Suppressor macrophage (primary cell): ENCODE results near the gene KDM4C.

Experiments
- DNase-seq, 4 experiments: peaks; one replicate each; pipeline ENCODE4 v3.0.0-alpha.2; 2020 to 2022

KDM4C gene

DNA sequence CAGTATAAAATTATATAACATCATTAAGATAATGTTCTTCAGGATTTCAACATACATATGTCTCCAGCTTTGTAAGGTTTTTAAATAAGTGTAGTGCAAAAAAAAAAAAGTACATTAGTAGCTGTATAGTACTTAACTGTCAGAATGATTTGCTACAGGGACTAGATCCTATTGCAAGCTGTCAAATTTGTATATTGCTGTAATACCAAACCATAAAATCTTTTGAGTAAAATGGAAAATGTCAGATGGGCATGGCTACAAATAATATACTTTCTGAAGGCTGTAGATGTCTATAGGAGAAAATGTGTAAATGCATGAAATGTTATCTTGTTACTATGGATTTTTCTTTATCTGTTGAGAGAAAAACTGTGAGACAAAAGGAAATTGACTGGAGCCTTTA is 298.5 kb downstream of the KDM4C start:
- no peak for DNase-seq

DNA sequence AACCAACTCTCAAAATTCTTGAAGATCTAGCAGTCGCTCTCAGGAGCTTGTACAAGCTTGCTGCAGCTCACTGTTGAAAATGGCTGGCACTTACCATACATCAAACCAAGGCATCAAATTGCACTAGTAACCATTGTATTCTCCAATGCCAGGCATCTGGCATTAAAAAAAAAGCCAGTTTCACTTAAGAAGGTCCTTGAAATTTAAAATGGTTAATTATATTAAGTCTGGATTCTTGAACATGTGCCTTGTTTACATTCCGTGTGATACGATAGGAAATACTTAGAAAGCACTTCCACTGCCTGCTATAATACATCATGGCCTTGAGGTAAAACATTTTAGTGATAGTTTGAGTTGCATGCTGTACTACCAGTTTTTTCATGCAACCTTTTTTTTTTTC is 300.7 kb downstream of the KDM4C start:
- DNase-seq, result no peak

DNA sequence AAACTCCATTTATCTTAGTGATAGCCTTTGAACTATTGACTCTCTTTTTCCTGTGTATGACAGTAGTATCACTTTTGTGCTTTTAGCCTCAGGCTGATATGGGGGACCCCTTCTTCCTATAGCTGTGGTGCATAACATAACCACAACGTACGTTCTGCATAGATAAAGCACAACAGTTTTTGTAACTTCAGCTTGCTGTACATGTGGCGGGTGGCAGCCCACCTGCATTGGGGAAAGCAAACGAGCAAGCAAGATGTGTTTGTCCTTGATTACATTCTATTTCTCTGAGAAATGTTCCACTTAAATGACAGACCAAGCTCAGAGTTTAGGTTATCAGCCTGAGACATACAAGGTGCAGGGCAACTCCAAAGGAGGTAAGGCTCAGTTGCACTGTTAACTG is 309.4 kb downstream of the KDM4C start:
- no peak for DNase-seq

DNA sequence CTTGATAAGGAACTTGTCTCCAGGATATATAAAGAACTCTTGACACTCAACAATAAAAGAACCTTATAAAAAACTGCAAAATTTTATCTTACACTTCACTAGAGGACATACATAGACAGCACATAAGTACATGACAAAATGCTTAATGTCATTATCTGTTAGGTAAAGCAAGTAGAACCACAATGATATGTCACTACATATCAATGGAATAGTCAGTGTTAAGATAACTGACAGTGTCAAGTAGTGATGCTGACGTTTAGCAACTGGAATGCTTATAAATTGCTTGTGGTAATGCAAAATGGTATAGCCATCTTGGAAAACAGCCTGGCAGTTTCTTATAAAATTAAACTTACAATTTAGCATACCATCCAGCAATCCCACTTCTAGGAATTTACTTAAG is 314.1 kb downstream of the KDM4C start:
- no peak for DNase-seq

DNA sequence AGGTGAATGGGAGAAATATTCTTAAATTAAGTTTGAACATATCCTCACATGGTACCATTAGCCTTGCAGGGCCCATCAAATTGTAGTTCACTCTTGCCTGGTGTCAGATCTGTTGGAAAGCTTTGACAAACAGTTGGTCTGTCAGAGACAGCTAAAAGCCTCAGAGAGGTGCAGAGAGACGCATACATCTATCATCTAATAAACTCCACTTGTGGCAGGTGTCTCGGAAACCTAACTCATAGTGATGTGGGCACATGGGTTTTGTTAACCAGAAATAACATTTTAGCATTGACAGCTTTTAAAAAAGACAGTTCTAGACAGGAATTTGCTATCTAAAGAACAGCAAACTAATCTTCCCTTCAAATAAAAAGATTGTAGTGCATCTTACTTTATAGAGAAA is 315.9 kb downstream of the KDM4C start:
- no peak for DNase-seq

DNA sequence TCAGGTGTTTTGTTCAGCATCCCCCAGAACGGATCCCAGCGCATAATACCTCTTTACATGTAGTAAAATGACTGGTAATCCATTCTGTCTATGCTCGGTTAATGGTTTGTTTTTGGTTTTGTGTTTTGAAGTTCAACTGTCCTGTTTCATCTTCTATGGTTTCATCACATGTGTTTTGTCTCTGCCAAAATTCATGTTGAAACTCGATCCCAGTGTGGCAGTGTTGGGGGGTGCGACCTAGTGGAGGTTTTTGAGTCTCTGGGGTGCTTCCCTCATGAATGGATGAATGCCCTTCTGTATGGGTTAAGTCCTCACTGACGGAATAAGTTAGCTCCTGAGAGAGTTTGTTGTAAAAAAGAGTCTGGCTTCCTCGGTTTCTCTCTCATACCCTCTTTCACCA is 317.4 kb downstream of the KDM4C start:
- no peak for DNase-seq

DNA sequence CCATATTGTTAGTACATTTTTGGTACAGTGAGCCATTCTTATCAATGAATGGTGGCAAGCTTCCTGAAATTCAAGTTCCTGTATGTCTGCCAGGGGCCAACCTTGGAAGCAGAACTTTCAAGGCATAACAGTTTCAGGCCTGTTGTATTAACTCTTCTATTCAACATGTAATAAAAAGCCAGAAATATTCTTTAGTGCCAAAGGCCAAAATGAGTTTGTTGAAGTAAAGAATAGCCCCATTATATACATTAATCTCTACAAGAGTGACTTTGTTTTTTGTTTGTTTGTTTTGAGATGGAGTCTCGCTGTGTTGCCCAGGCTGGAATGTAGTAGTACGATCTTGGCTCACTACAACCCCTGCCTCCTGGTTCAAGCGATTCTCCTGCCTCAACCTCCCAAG is 321.3 kb downstream of the KDM4C start:
- DNase-seq, result peak in 1 of 4 experiments; percentile 6

DNA sequence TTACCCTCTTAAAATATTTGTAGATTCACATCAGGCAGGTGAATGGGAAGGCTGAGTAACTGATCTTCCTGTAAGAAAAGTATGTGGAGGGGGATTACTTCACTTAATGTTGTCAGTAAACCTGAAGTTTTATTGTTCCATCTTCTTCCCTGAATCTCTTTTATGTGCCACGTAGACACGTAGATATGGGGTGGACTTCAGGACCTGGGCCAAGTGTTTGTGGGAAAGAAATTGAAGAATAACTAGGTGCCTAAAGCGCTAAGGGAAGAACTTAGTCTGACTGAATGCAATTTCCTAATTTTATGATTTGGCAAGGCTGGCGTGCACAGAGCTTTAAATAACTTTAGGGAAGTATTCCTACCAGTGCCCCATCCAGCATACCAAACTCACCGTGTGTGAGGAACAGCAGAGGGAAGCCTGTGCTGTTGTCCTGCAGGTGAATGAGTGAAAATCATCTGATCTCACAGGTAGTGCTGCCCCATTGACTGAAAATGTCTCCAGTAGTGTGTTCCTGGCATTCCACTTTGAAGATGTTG is 323.4 kb downstream of the KDM4C start:
- DNase-seq, result peak; percentile 68 to 78 (median 72)

DNA sequence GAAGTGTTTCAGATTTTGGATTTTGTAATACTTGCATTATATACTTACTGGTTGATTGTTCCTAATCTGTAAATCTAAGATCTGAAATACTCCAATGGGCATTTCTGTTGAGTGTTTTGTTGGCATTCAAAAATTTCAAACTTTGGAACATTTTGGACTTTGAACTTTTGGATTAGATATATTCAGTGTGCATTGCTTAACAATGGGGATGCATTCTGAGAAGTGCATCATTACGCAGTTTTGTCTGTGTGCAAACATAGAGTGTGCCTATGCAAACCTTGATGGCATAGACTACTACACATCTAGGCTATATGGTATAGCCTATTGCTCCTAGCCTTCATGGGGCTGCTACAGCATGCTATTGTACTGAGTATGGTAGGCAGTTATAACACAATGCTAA is 325.4 kb downstream of the KDM4C start:
- no peak for DNase-seq

DNA sequence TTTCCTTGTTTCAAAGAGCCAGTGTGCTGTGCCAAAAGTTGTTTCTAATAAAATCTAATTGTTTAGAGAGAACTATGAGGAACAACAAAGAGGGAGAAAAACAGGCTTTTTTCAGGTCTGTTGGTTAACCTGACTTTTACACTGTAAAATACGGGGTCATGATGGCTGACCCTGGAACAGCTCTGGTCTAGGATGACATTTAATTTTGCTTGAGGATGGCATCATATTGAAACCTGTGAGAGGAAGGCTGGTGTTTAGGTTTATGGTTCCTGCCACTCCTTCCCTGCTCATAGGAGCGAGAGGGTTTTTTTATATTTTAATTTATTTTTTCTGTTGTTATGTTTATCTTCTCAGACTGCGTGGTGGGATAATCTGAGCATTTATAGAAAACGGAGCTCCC is 327.6 kb downstream of the KDM4C start:
- DNase-seq, result no peak

DNA sequence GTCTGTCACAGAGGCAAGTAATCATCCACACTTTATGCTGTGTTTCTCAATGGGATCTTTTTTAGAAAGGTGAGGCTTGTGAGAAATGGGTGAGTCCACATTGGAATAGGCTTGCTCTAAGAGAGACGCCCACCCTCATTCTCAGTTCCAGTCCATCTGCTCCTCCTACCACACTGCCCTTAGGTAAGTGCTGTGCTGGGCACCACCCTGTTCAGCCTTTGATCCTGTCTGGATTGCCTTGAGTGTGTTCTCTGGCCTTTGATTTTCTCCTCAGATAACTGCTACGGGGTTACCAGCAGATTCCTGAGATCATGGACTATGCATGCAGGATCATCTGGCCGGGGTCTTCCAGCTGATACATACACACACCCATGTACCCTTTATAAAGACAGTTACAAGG is 328.6 kb downstream of the KDM4C start:
- DNase-seq, result no peak

DNA sequence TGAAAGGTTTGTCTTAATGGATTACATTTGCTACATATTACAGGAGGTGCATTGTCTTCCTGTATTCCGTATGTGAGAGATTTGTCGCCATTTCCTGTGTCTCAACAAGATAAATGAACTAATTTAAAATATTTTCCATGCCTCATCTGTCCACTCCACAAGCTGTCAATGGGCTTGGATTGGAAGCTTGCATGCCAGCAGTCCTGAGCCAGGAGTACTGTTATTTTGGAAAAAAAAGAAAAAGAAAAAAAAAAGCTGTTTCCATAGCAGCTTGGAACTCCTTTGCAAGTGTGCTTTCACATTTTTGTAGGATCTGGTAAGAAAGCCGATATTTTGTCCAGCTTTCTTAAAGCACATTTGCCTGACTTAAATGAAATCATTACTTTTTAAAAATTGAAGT is 330.8 kb downstream of the KDM4C start:
- no peak for DNase-seq

DNA sequence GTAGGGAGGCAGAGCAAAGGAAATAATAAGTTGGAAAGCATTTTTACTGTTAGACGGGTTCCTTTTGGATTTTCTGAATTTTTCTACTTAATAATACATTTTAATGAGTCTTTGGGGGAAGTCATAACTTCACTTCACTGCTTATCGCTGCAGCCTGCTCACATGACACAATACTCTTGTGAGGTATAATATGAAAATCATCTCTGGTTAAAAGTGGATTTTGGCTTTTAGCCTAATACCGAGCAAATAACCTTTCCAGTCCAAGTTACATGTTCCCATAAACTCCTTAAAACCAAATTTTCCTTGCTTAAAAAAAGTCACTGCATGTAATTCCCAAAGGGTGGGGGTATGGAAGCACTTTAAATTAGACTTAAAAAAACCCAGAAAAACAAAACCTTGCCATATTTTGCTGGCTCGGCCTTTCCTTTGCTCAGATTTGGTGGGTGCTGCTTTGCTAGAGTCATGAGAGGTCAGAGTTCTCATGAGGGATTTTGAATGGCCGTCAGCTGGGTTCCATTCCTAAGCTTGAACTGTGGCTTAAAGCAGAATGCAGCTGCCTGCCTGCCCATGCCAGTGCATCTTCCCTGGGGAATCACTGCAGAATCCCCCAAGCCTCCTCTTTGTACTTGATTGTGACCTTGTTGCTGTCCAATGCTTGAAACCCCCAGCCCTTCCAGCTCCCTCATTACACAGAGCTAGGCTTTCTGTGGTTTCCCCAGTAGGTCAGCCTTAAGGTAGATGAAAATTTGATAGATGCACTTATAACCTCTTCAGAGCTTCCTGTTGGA is 331.8 kb downstream of the KDM4C start:
- DNase-seq, result no peak

DNA sequence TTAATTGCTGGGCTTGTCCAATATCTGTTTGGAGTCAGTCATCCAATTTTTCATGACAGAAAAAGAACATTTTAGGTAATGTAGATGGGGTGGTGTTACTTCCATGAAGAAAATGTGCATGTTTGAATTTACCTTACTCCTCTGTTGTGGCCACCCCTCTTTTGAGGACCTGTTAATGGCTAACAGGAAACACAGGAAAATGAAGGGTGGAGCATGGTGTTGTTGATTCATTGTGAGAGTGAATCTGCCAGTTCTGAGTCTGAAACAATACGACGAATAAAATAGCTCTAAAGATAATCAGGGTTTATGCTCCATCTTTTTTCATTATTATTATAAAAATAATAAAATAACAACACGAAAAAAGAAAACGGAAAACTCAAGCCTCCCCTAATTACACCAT is 335.3 kb downstream of the KDM4C start:
- no peak for DNase-seq

DNA sequence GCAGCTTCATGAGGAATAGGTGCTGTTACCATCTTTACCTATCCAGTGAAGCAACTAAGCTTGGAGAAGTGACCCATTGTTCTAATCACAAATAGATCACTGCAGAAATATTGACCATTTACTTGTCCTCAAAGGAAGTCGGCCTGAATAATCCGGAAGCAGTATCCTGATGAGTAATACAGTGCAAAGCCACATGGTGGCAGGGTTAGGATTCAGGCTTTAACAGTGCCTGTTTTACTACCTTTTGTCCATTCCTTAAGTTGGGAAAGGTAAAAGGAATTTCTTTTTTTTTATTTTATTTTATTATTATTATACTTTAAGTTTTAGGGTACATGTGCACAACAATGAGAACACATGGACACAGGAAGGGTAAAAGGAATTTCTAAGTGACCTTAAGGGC is 336.3 kb downstream of the KDM4C start:
- DNase-seq, result no peak

DNA sequence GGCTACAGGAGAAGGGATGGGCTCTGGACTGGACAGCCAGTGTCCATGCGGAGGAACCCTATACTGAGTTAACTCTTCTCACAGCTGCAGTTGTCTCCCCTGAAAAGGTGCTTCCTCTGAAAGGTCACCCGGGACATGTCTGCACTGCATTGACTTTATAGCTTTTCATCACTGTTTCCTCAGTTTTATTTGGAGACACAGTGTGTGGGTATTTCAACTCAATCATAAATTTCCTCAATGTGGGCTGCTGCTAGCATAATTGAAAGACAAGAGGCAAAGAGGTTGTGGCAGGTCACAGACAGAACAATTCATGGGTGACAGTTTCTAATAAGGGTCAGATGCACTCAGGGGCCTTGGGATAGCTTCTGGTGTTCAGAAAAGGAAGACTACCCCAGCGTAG is 336.8 kb downstream of the KDM4C start:
- no peak for DNase-seq

DNA sequence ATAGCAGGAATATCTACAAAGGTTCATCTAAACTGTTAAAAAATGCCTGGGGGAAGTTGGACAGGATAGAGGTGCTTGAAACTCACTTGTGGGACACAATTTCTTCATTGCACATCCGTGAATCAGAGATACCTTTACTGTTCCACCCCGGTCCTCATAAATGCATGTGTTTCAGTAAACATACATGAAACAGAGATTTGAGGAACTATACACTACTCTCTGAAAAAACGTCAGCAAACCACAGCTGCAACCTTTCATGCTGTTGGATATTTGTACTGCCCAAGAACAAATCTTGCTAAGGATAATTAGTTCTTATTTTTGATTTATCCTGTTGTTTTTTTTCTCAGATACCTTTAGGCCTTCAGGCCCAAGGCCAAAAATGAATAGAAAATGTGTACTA is 337.3 kb downstream of the KDM4C start:
- peak in 2 of 4 experiments; percentile 13 to 30 for DNase-seq

DNA sequence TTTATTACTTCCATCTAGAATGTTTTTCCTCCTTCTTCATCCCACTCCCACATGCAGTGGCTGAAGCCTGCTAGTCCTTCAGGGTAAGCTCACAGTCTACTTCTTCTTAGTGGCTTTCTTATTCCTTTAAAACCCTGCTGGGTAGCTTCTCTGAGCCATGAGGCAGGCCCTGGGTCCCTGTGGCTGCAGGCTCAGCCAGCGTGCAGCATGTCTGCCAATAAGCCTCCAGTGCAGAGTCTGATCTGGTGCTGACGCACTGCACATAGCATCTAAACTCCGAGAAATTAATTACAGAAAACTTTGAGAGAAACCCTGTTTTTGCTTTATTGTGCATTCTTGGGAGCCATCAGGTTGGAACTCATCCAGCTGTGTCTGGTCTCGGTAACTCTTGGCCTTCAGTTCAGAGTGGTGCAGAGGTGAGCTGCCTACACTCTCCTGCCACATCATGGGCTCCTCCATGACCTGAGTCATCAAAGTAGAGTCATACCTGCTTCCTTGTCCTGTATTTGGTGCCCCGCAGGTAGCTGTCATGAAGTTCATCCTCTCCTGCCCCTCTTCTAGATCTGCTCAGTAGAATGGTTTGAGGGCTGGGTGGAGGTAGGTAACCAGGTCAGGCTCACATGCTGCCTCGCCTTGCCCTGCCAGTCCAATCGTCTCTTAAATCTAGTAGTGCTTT is 339.4 kb downstream of the KDM4C start:
- DNase-seq, result no peak

DNA sequence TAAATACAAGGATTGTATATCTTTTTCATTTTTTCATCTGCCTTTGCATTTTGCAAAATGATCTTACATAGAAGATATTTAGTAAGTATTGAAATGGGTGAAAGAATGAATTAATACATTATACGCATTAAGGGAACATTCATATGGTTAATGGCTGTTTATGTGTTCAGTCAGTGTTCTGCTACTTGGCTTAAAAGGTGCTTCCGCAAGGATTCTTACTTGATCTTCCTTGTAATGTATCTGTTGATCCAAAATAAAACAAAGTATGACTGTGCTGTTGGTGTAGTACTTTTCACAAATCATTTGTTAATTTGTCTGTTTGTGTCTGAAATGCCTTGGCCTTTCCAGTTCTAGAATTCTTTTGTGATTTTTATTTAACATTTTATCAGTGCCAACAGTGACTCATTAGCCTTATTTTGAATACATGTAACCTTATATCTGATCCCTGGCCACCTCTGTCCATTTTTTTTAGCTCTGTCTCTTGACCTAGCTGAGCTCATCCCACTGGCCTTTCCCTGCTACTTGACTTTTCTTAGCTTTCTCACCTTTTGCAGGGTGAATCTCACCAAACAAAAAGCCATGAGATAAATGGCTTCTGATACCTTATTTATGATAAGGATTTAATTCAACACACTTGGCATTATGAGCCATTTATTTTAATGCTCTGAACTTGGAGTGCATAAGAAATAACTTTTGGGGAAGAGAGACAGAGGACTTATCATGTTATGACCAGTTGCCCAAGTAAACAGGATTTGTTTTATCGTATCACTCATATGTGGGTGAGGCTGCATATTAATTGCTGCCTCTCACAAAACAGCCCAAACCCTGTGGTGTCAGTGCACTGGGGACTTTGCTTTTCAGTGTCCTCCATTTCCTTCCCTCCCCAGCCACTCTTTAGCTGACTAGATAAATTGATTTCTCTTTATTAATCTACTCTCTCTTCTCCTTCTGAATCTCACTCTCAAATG is 340.3 kb downstream of the KDM4C start:
- no peak for DNase-seq

DNA sequence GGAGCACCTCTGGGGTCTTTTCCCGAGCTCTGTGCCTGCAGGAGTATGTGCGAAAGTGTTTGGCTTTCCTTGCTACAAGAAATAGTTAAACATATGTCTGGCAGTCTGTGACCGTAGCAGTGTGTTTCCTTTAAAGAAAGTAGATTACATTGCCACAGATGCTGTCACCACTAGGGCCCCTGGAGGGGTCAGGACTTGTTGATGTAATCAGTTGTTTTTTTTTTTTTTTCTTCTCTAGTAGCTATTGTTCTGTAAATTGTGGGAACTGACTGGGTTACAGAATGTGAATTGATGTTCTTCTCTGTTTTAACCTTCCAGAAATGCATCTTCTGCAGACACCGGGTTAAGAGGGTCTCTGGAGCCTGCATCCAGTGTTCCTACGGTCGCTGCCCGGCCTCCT is 345.6 kb downstream of the KDM4C start:
- DNase-seq, result no peak

DNA sequence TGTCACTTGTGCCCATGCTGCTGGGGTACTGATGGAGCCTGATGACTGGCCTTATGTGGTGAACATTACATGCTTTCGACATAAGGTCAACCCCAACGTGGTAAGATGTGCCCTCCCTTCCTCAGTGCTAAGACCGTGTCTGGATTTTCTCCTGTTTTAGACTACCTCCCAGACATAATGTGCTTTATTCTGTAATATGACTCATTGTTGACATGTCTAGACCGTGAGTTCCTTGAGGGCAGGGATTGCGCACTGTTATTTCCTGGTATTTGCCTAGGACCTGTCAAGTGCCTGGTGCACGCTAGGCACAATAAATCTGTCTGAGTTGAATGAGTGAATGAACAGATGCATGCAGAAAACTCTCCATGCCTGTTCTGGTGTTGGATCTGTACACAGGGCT is 346.0 kb downstream of the KDM4C start:
- DNase-seq, result no peak

DNA sequence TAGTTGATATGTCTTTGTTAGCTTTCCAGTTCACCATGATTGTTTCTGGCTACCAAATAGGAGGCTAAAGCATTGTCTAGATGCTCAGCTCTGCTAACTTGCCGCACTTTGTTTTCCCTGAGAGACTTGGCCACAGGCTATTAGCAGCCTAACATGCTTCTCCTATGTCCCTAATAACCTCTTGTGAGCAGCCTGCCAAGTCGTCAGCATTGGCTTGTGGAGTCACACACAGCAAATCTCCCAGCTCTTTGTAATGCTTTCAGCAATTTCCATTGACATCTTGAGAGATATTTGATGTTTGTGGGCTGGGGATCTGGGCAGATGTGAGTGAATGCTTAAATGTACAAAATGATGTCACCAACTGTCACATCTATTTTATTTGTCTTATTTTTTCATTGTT is 346.9 kb downstream of the KDM4C start:
- no peak for DNase-seq

DNA sequence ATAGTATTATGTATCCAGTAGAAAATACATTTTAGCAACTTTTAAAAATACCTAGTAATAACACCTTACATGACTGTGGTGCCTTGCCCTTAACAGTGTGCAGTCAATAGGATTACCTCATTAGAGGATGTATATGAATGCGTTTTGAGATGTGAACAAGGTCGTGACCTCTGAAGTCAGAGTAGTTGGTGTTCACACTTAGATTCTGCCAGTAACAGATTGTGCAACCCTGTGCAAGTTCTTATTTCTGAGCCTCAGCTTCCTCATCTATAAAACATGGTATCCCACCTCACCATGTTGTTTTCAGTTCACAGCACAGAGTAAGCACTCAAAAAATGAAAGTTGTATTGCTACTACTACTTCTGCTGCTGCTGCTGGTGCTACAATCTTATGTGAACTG is 347.3 kb downstream of the KDM4C start:
- peak; percentile 30 to 63 (median 44) for DNase-seq
